HG03575 (cell line): ENCODE measurements around the gene CYB5R2.

Experiments
- ATAC-seq: cut with Tn5 transposase; IDR thresholded peaks from one replicate; pipeline ENCODE4 v1.9.1; 2021; ENCODE audit not compliant: unreplicated experiment, insufficient number of reproducible peaks, low FRiP score; ENCODE audit errors: extremely low read depth

The CYB5R2 gene

GRCh38 chr11:7643314-7643713 is 30.0 kb downstream of the CYB5R2 start:
- ATAC-seq: no peak

DNA sequence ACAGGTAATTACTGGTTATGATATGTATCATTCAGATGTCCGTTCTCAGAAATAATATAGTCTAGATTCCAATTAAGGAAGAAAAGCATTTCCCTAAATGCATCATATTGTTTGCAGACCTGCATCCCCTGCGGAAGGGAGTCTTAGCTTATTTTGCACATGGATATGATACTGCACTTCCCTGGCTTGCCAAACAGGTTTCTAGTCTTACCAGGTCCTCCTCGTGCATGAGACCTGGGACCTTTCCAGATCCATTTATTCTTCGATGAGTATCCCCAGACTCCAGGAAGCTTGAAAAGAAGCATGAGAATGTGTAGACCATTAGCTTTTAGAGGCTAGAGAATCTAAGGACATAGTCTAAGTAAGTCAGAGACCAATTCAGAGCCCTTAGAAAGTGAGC is 30.6 kb downstream of the CYB5R2 start:
- no peak for ATAC-seq

- ATAC-seq: no peak
Observed at GRCh38 chr11:7640816-7641215, 32.5 kb downstream of the CYB5R2 start.

GRCh38 chr11:7639643-7640025 is 33.7 kb downstream of the CYB5R2 start:
- ATAC-seq: no peak

- no peak for ATAC-seq
Observed at GRCh38 chr11:7638710-7639642, 34.3 kb downstream of the CYB5R2 start.

DNA sequence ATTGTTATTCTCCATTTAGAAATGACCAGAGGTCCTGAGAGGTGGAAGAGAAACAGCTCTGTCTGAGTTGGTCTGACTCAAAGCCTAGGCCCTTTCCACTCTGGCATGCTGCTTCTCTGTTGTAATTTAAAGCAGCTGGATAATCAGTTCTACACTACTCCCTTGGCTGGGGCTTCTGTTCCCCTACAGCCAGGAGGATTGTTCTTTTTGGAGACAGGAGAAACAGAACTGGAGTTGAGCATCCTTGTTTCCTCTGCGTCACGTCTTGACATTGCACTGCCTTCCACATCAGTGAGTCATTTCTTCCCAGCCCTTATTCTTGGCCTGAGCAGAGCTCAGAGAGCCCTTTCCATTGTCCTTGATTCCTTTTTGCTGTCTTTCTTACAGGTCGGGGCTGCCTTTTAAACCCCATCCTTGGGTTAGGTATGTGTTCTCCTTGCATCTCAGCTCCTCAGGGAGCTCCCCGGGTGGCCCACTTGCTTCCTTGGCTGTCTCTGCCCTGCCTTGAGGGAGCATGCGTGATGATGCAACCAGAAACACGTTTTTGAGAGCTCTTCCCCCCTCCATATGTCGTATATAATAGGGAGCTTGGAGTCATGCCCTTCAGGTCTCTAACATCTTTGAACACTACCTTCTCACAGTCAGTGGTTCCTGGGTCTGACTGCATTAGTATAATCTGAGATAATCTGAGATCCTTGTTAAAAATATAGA is 35.7 kb downstream of the CYB5R2 start:
- ATAC-seq: no peak

GRCh38 chr11:7636350-7636749 is 37.0 kb downstream of the CYB5R2 start:
- no peak for ATAC-seq

DNA sequence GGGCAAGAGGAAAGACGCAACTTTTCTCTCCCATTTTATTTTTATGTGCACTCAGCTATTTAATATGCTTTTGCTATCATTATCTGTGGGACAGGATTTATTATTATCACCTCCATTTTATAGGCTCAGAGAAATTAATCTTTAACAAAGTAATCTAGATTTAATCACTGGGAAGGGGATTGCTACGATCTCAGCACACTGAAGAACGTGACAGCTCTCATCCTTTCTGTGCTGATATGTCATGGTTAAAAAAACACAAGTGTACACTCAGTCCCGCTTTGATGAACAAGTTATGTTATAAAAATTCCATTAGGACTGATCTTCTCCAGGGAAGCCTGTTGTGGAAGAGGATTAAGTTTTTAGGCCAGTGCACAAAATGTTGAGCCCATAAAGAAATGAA is 37.6 kb downstream of the CYB5R2 start:
- ATAC-seq: no peak

DNA sequence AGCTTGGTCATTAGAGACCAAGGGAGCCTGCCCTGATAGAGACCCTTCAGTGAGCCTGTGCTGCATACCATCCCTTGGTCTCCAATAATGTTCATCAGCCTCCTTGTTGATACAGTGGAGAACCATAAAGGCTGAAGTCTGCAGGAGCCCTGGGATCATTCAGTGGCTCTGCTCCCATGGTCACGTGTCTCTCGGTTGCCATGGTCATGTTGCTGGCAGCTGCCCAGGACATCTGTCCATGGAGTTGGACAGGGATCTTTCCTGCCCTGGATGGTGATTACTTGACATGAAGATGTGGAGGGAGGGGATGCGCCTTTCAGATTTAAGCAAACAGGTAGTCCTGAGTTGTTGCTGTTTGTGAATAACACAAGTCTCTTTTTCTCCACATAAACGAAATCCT is 38.2 kb downstream of the CYB5R2 start:
- no peak for ATAC-seq

DNA sequence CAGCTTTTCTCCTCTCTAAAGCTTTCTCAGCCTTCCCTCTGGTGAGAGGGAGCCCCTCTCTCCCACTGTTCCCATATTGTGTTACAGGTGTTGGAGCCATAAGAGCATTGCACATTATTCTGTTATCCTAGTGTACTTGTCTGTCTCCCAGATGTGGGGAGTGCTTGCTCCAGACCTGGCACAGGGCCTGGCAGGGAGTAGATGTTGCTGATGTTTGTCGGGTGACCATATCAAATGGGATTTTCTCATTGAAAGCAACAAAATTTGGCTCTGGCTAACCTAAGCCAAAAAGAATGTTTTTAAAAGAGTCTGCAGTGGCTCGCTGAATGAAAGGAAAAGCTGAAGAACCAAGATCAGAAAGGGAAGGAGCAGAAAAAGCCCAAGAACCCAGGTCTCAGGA is 41.1 kb downstream of the CYB5R2 start:
- ATAC-seq: no peak

DNA sequence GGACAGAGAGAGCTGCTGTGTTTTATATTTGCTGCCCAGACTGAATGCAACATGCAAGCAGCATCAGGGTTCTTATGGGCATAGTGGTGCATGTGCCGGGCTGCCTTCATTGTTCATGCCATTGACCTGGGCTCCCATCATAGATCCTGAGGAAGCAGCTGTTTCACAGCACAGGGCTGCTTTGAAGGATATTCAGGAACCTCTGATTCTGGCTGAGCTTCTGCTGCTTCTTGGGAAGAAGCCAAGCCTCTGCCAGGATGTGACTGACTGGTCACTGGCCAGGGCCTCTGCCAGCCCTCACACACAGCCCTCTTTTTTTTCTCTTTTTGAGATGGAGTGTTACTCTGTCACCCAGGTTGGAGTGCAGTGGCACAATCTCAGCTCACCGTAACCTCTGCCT is 43.3 kb downstream of the CYB5R2 start:
- no peak for ATAC-seq

DNA sequence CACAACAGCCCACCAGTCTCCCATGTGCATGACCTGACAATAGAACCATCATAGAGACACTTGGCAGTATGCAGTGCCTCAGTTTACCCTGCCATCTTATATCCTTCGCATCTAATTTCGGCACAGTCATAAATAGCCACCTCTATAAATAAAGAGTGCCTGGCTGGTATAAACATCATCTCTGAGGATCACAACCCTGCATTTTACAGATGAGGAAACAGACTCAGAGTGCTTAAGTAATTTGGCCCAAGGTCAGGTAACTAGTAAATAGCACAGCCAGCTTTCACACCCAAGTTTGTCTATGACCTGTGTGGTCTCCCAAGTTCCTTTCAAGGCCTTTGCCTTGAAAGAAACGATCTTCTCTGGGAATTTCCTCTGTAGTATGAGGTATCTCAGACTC is 44.6 kb downstream of the CYB5R2 start:
- no peak for ATAC-seq

DNA sequence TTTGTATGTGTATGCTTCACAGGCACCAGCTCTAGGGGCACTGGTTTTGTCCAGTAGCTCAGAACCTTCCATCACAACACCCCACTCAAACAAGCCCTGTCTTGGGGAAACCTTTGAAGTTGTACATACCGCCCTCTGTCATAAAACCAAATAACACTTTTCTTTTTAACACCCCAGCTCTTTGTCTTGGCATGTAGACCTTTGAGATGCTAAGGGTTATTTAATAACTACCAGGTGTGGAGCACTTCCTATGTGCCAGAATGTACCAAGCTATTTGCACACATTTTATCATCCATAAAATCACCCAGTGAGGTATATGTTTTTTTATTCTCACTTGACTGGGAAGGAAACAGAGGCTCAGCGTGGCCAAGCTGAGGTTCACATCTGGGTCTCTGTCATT is 50.6 kb downstream of the CYB5R2 start:
- no peak for ATAC-seq

DNA sequence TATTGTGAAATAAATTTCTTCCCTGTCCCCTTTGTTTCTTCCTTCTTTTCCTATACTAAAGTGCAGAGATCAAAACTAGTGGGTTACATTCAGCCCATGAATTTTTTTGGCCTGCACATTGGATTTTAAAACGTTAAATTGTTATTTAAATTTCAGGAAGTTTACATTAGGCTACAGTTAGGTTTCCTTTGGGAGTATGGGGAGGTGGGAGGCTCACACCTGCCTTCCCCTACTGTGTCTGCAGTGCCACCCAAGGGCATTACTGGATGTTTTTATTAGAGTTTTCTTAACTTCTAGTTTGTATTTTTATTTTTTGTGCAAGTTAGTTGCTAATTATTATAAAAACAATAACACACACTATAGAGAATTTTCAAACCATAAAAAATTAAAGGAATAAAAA is 51.7 kb downstream of the CYB5R2 start:
- ATAC-seq: no peak

GRCh38 chr11:7621090-7621489 is 52.2 kb downstream of the CYB5R2 start:
- no peak for ATAC-seq

DNA sequence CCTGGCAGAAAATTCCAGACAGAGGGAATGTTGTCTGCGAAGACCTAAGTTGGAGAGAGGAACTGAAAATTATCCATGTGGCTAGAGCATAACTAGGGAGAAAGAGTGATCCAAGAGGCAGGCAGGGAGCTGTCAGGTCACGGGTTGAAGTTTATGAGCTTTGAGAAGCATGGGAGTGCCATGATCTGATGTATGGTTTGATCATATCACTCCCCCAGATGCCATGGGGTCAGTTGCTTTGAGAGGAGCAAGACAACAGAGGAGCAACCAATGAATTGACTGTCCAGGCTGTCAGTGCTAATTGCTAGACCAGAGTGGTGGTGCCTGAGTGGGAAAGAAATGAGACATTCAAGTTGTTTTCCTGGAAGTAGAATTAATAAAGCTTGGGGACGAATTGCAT is 54.0 kb downstream of the CYB5R2 start:
- no peak for ATAC-seq

DNA sequence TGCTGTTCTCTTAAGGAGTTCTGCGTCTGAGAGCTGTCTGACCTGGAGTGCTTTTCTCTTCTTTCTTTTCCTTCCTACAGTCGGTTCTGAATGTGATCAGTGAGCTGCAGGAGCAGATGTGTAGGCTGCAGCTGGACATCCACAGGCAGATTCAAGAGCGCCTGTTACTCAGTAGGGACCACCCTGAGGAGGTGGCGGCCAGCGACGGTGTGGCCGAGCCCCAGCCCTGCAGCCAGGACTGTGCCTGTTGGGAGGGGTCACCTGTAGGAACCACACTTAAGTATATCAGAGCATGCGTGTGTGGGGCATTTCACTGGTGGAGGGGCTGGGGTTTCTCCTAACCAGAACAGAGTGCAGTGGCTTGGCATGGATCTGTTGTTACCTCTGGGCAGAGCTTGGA is 56.3 kb downstream of the CYB5R2 start:
- ATAC-seq: no peak
